NCI-H146 treated with DMSO at 0.1 percent for 48 hours (cell line): ENCODE measurements around the gene ZNF493.

ENCODE experiments used
- DNase-seq: peaks from one replicate; lab custom pipeline; 2025; ENCODE audit not compliant: unreplicated experiment; lab: John Stamatoyannopoulos, UW

The ZNF493 gene

DNA sequence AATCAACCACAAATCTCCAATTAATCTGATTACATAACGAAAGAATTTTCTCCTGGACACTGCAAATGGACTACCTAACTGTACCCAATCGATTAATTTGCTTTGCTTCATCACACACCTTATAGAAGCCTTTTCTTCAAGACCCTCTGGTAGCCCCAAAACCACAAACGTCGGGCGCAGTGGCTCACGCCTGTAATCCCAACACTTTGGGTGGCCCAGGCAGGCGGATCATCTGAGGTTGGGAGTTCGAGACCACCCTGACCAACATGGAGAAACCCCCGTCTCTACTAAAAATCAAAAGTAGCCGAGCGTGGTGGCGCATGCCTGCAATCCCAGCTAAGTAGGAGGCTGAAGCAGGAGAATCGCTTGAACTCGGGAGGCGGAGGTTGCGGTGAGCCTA, 65.6 kb downstream of the ZNF493 start:
- DNase-seq, result no peak

DNA sequence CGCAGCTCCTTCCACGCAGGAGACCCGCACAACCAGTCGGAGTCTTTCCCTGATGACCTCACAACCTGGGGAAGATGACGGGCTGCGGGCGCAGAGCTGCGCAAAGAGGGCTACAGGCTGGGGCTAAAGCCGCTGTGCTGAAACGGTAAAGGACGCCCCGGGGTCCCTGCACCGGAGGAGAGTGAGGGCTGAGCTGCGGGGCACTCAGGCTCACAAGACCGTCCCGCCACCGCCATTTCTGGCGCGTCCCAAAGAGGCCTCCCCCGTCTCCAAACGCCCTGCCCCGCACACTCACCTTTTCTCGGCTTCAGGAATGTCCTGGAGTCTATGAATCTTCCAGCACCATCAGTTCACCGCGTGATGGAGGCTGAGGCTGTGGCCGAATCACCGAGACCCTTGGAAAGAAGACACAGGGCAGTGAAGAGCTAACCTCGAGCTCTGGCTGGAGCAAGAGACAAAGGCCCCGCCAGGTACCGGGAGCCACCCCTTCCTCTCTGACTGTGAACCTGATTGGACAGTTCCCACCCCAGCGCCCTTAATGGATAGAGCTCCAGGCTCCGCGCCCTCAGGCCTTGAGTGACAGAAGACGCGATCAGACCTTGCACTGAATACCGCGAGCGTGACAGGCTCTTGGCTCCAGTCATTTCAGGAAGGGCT, 66.6 kb downstream of the ZNF493 start:
- DNase-seq, result peak; percentile 52

DNA sequence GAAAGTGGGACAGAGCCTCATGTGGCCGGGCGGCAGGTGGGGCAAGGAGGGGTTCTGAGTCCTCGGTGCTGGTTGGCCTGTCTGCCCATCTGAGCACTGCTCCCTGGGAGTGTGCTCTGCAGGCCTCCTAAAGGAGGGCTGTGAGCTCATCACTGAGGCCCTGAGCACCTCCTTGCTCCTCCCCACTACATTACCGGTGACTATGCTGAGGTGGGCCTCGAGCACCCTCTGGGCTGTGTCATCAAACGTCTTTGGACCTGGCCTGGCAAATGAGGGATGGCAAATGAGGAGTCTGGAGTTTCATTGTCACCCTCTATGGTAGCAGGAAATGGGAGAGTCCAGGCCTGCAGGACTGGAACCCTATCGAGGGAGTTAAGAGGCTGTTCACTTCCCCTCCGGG, 69.7 kb downstream of the ZNF493 start:
- DNase-seq, result no peak

DNA sequence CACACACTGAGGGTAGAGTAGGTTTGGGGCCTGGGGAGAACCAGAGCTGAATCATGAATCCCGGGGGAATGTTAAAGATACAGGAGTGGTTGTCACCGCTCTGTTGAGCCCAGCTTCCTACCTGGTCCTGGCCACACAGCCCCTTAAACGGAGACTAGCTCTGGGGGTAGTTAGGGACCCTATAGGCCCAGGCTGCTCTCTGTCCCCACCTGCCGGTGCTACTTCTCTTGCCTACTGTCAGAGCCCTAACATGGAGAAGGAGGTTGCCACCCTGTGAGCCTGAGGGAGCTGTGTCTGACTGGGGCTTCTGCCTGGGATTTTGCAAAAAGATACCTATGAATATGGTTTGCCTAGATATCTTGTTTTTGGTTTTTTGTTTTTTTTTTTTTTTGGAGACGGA, 71.9 kb downstream of the ZNF493 start:
- no peak for DNase-seq

- DNase-seq, result no peak
Measured at GRCh38 chr19:21472507-21472906, 75.6 kb downstream of the ZNF493 start.

DNA sequence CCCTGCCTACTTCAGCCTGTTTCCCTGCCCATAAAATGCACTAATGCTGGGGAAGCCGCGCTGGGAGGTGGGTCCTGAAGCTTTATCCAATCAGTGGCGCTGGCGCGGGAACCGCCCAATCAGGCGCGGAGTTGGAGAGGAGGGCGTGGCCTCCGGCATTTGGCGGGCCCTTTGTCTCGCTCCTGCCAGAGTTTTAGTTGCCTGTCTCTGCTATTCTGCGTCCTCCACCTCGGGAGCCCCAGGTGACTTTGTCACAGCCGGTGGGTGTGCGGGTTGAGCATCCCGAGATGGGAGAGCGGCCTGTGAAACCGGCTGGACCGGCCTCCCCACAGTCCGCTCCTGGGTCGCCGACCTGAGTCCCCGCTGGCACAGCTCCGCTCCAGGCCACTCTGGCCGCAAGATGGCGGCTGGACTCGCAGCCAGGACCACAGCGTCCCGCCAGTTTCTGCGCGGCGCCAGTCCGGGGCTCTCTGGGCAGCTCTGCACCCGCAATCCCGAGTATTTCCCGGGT, 77.8 kb downstream of the ZNF493 start:
- DNase-seq, result no peak
